Suprapubic skin (tissue), 4 donors: ENCODE results near the gene EPHA1. TPM values are rescaled to one million over a fixed set of nuclear protein-coding genes. Genes with fewer than 3 reads are reported as not detected.

Source experiments
- DNase-seq, 2 donors: peaks; one replicate each; pipeline ENCODE4 v3.0.0-alpha.2; 2019; ENCODE audit warnings: low spot score in 2 of 2
- H3K27ac ChIP-seq: fragments of 200-600 bp; sonication (generic); one replicate; pipeline ENCODE4 v1.5.1; 2019
- H3K27me3 ChIP-seq: fragments of 200-600 bp; sonication (generic); one replicate; pipeline ENCODE4 v1.5.1; 2019
- H3K36me3 ChIP-seq: fragments of 200-600 bp; sonication (generic); one replicate; pipeline ENCODE4 v1.5.1; 2019
- H3K4me1 ChIP-seq: fragments of 200-600 bp; sonication (generic); one replicate; pipeline ENCODE4 v1.5.1; 2019
- H3K4me3 ChIP-seq: fragments of 200-600 bp; sonication (generic); one replicate; pipeline ENCODE4 v1.5.1; 2019; ENCODE audit warnings: mild to moderate bottlenecking
- H3K9me3 ChIP-seq: fragments of 200-600 bp; sonication (generic); one replicate; pipeline ENCODE4 v1.5.1; 2019
- CTCF ChIP-seq, 2 donors: fragments of 200-600 bp in 1 of 2; fragments of 450-650 bp in 1 of 2; sonication (generic) in 1 of 2; IDR thresholded peaks; one replicate each; pipeline ENCODE4 v1.5.1; 2016 to 2019; ENCODE audit warnings: antibody characterized with exemption in 2 of 2, mild to moderate bottlenecking in 1 of 2, moderate library complexity in 1 of 2
- EP300 ChIP-seq: sonication (generic); formaldehyde crosslinking; IDR thresholded peaks from one replicate; pipeline ENCODE4 v1.6.1; 2017; ENCODE audit warnings: antibody characterized with exemption
- POLR2A ChIP-seq, 2 donors: fragments of 450-650 bp; IDR thresholded peaks; one replicate each; pipeline ENCODE4 v1.6.1; 2017; ENCODE audit warnings: antibody characterized with exemption in 2 of 2, mild to moderate bottlenecking in 2 of 2, moderate library complexity in 2 of 2
- POLR2AphosphoS5 ChIP-seq, 3 donors: sonication (generic); formaldehyde crosslinking; IDR thresholded peaks; one replicate each; pipeline ENCODE4 v1.6.1; 2017; ENCODE audit warnings: antibody characterized with exemption in 3 of 3
- WGBS: methylation state at CpG from one replicate; pipeline ENCODE4 v1.1.5; 2018; 5-methylcytosine and 5-hydroxymethylcytosine counted together
- total RNA-seq, 4 donors: library from RNA; depleted of rRNA; stranded (reverse); fragments of >200 nt; gene quantifications; one replicate each; pipeline ENCODE4 v1.1.0, GENCODE V29; 2016

The EPHA1 gene
- total RNA-seq, 4 donors from 2014 or later, result 60.9 to 94.4 (median 67.7) TPM

- no peaks in the 10 kb centered on the region for H3K9me3 ChIP-seq
- no peaks in the 10 kb centered on the region for H3K4me1 ChIP-seq
- H3K27ac ChIP-seq, result no peak overlapping the region
- no peaks in the 10 kb centered on the region for H3K36me3 ChIP-seq
- no peak overlapping the region for H3K4me3 ChIP-seq
- TF ChIP-seq POLR2A (IDR thresholded peaks at IDR 0.05), result no peak
- no peak for TF ChIP-seq EP300
- no peak for TF ChIP-seq CTCF (IDR thresholded peaks at IDR 0.05)
- TF ChIP-seq POLR2AphosphoS5 (IDR thresholded peaks at IDR 0.05), result no peak
- 81% methylated on average over 3 of the region's 3 CpGs for WGBS
- H3K27me3 ChIP-seq, result no peaks in the 10 kb centered on the region
- no peak for DNase-seq
Measured at GRCh38 chr7:143447466-143447865, 38.8 kb upstream of the EPHA1 start.

GRCh38 chr7:143444785-143445184 is 36.1 kb upstream of the EPHA1 start:
- Histone ChIP-seq H3K27me3 (no peaks in the 10 kb centered on the region), H3K9me3 (no peaks in the 10 kb centered on the region), H3K4me3 (no peak overlapping the region), H3K4me1 (no peaks in the 10 kb centered on the region), H3K27ac (no peak overlapping the region), H3K36me3 (no peaks in the 10 kb centered on the region)
- DNase-seq, result no peak
- WGBS, result 100% methylated on average over 1 of the region's 1 CpG
- TF ChIP-seq CTCF (IDR thresholded peaks at IDR 0.05), result no peak

- Histone ChIP-seq H3K36me3 (no peaks in the 10 kb centered on the region), H3K27me3 (no peaks in the 10 kb centered on the region), H3K9me3 (no peaks in the 10 kb centered on the region), H3K4me3 (no peak overlapping the region), H3K4me1 (no peaks in the 10 kb centered on the region), H3K27ac (no peak overlapping the region)
- TF ChIP-seq POLR2AphosphoS5 (IDR thresholded peaks at IDR 0.05) (no peak), CTCF (IDR thresholded peaks at IDR 0.05) (no peak)
- no peak for DNase-seq
- 92% methylated on average over 6 of the region's 6 CpGs for WGBS
Measured at GRCh38 chr7:143444063-143444782, 35.6 kb upstream of the EPHA1 start.

- TF ChIP-seq EP300, result no peak
- TF ChIP-seq POLR2AphosphoS5 (IDR thresholded peaks at IDR 0.05), result no peak
- TF ChIP-seq POLR2A (IDR thresholded peaks at IDR 0.05), result no peak
- TF ChIP-seq CTCF (IDR thresholded peaks at IDR 0.05), result no peak
Measured at GRCh38 chr7:143443153-143443552, 34.5 kb upstream of the EPHA1 start, which contains the start of gene TAS2R60. Gene TAS2R60, plus strand, starts transcription at chr7:143443453. Its CDS starts 0 bp downstream, at chr7:143443453.

GRCh38 chr7:143439866-143440265 is 31.2 kb upstream of the EPHA1 start:
- DNase-seq, result no peak
- no peaks in the 10 kb centered on the region for H3K36me3 ChIP-seq
- TF ChIP-seq POLR2A (IDR thresholded peaks at IDR 0.05), result no peak
- TF ChIP-seq CTCF (IDR thresholded peaks at IDR 0.05), result no peak
- no peak for TF ChIP-seq EP300
- no peak for TF ChIP-seq POLR2AphosphoS5 (IDR thresholded peaks at IDR 0.05)
- H3K27me3 ChIP-seq, result no peaks in the 10 kb centered on the region
- WGBS, result 82% methylated on average over 2 of the region's 2 CpGs
- no peak overlapping the region for H3K27ac ChIP-seq
- no peaks in the 10 kb centered on the region for H3K9me3 ChIP-seq
- no peak overlapping the region for H3K4me3 ChIP-seq
- peaks cover 21% of the 10 kb centered on the region for H3K4me1 ChIP-seq

More at GRCh38 chr7:143443153-143443552, 34.5 kb upstream of the EPHA1 start, which contains the start of gene TAS2R60:
- H3K36me3 ChIP-seq, result no peaks in the 10 kb centered on the region
- DNase-seq, result no peak
- H3K4me3 ChIP-seq, result no peak within 1 kb of the TSS
- no peaks in the 10 kb centered on the region for H3K9me3 ChIP-seq
- no peaks in the 10 kb centered on the region for H3K27me3 ChIP-seq
- H3K27ac ChIP-seq, result no peak within 1 kb of the TSS
- H3K4me1 ChIP-seq, result no peaks in the 10 kb centered on the region
- WGBS, result 98% methylated on average over 4 of the region's 4 CpGs
